Loucy (cell line): ENCODE data around the gene TMEM25.

Source experiments
- EZH2phosphoT487 ChIP-seq: fragments of 200-600 bp; IDR thresholded peaks from 2 replicates; pipeline ENCODE4 v1.6.1; 2018; ENCODE audit warnings: antibody characterized with exemption, mild to moderate bottlenecking, moderate library complexity, borderline replicate concordance
- TF ChIP-seq, protein P1 (sequence below): fragments of 200-600 bp; sonication (generic); conservative IDR thresholded peaks from 2 replicates; pipeline ENCODE4 v1.5.1; 2014; ENCODE audit warnings: mild to moderate bottlenecking, antibody characterized with exemption, low read length

DNA sequence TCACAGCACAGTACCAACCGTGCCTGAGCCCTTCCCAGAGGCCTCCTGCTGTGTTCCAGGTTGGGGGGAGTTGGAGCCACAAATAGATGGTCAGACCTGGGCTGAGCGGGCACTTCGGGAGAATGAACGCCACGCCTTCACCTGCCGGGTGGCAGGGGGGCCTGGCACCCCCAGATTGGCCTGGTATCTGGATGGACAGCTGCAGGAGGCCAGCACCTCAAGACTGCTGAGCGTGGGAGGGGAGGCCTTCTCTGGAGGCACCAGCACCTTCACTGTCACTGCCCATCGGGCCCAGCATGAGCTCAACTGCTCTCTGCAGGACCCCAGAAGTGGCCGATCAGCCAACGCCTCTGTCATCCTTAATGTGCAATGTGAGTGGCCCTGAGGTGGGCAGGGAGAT lies 1.1 kb downstream of the TMEM25 start:
- TF ChIP-seq, protein P1, sequence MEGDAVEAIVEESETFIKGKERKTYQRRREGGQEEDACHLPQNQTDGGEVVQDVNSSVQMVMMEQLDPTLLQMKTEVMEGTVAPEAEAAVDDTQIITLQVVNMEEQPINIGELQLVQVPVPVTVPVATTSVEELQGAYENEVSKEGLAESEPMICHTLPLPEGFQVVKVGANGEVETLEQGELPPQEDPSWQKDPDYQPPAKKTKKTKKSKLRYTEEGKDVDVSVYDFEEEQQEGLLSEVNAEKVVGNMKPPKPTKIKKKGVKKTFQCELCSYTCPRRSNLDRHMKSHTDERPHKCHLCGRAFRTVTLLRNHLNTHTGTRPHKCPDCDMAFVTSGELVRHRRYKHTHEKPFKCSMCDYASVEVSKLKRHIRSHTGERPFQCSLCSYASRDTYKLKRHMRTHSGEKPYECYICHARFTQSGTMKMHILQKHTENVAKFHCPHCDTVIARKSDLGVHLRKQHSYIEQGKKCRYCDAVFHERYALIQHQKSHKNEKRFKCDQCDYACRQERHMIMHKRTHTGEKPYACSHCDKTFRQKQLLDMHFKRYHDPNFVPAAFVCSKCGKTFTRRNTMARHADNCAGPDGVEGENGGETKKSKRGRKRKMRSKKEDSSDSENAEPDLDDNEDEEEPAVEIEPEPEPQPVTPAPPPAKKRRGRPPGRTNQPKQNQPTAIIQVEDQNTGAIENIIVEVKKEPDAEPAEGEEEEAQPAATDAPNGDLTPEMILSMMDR = no peak
- TF ChIP-seq EZH2phosphoT487 = no peak
